Panc1 (cell line): Measurements from ENCODE around the gene SDK1. TPM values are rescaled to one million over a fixed set of nuclear protein-coding genes. Genes with fewer than 3 reads are reported as not detected.

Source experiments
- ATAC-seq: fragments of 200-7000 bp; cut with Tn5 transposase; 2 replicates; pipeline ENCODE4 v1.9.1; 2020; ENCODE audit warnings: mild to moderate bottlenecking, moderate library complexity
- BruUV-seq: library from RNA; stranded (reverse); fragments of 400-500 nt; replicated peaks from 2 replicates; lab custom pipeline; 2021; lab: Mats Ljungman, UMichigan
- CTCF ChIA-PET: fragments of 300-600 bp; sonication (Branson Sonifier 250); formaldehyde crosslinking; loops from one replicate; lab custom pipeline; 2022; ENCODE audit warnings: antibody characterized with exemption; lab: Charles Lee
- POLR2A ChIA-PET: fragments of 300-600 bp; sonication (Branson Sonifier 250); formaldehyde crosslinking; loops from one replicate; lab custom pipeline; 2022; ENCODE audit warnings: antibody characterized with exemption; lab: Charles Lee
- DNase-seq: peaks from one replicate; pipeline ENCODE4 v3.0.0-alpha.2; 2010; ENCODE audit warnings: low read depth, low spot score
- H3K27ac ChIP-seq: 2 replicates; pipeline ENCODE4 v1.5.1; 2011; ENCODE audit warnings: mild to moderate bottlenecking, low read length, inconsistent platforms
- H3K27me3 ChIP-seq: fragments of 200-500 bp; sonication (Bioruptor generic); 2 replicates; pipeline ENCODE4 v1.6.0; 2014; ENCODE audit warnings: low read length, inconsistent platforms; ENCODE audit not compliant: control insufficient read depth, insufficient read depth
- H3K36me3 ChIP-seq: fragments of 200-500 bp; sonication (Bioruptor generic); 2 replicates; pipeline ENCODE4 v1.5.1; 2014; ENCODE audit warnings: inconsistent platforms, mild to moderate bottlenecking, low read length, moderate library complexity; ENCODE audit not compliant: control insufficient read depth, insufficient read depth
- H3K4me1 ChIP-seq: 2 replicates; pipeline ENCODE4 v1.5.1; 2011; ENCODE audit warnings: inconsistent platforms, mild to moderate bottlenecking, low read length, moderate library complexity; ENCODE audit not compliant: control insufficient read depth, insufficient read depth
- H3K4me3 ChIP-seq, 2 experiments: 2 replicates each; pipeline ENCODE4 v1.5.1; 2011 to 2012; ENCODE audit warnings: low read depth in 2 of 2, low read length in 2 of 2, mild to moderate bottlenecking in 2 of 2, inconsistent platforms in 1 of 2, moderate library complexity in 1 of 2
- H3K9me3 ChIP-seq: fragments of 200-500 bp; sonication (Bioruptor generic); 2 replicates; pipeline ENCODE4 v1.5.1; 2014; ENCODE audit warnings: low read depth, mild to moderate bottlenecking, inconsistent platforms, low read length, moderate library complexity; ENCODE audit not compliant: control insufficient read depth, insufficient read depth
- POLR2AphosphoS5 ChIP-seq: IDR thresholded peaks from 2 replicates; pipeline ENCODE4 v1.6.1; 2012; ENCODE audit warnings: mild to moderate bottlenecking, low read depth, low read length, moderate library complexity
- SIN3A ChIP-seq: IDR thresholded peaks from 2 replicates; pipeline ENCODE4 v1.6.1; 2012; ENCODE audit warnings: low read depth, mild to moderate bottlenecking, low read length, moderate library complexity, borderline replicate concordance; ENCODE audit not compliant: insufficient read depth
- TCF7L2 ChIP-seq: IDR thresholded peaks from 2 replicates; pipeline ENCODE4 v1.6.1; 2011; ENCODE audit warnings: mild to moderate bottlenecking, low read depth, low read length, inconsistent platforms
- in situ Hi-C: cut with HindIII; loops from 2 replicates; pipeline ENCODE4 v1.10.0; 2016; ENCODE audit warnings: low sequenced_read_pairs, low pct_unique_long_range_greater_than_20kb
- intact Hi-C: fragments of 100-400 bp; cut with micrococcal nuclease; formaldehyde crosslinking; loops from one replicate; pipeline ENCODE4 v1.10.0; 2022; ENCODE audit not compliant: unreplicated experiment
- total RNA-seq: library from RNA; stranded (reverse); gene quantifications from one replicate; pipeline ENCODE4 v1.2.1, GENCODE V29; 2021; ENCODE audit not compliant: unreplicated experiment
- TF ChIP-seq, protein P1 (sequence below), 2 experiments: IDR thresholded peaks; 2 replicates each; pipeline ENCODE4 v1.6.1; 2011 to 2012; ENCODE audit warnings: low read depth in 2 of 2, control low read depth in 1 of 2, low read length in 1 of 2, mild to moderate bottlenecking in 1 of 2, moderate library complexity in 1 of 2; ENCODE audit not compliant: insufficient read depth in 1 of 2
- TF ChIP-seq, protein P2 (sequence below): fragments of 450-650 bp; IDR thresholded peaks from 2 replicates; pipeline ENCODE4 v1.5.1; 2017; ENCODE audit warnings: mild to moderate bottlenecking

Gene SDK1
- total RNA-seq, 1 experiment from 2014 or later = 47.4 TPM

GRCh38 chr7:4208586-4208985 lies 907.5 kb downstream of the SDK1 start:
- intact Hi-C loops (no loop called here), in situ Hi-C loops (no loop called here)
- Histone ChIP-seq H3K9me3 (no peaks in the 10 kb centered on the region), H3K4me3 (no peak overlapping the region), H3K36me3 (no peaks in the 10 kb centered on the region), H3K4me1 (no peaks in the 10 kb centered on the region), H3K27ac (no peak overlapping the region), H3K27me3 (no peaks in the 10 kb centered on the region)
- no peak for ATAC-seq
- ChIA-PET POLR2A (no interaction called here), CTCF (no interaction called here)
- DNase-seq = no peak
- TF ChIP-seq SIN3A = no peak
- TF ChIP-seq, protein P1, sequence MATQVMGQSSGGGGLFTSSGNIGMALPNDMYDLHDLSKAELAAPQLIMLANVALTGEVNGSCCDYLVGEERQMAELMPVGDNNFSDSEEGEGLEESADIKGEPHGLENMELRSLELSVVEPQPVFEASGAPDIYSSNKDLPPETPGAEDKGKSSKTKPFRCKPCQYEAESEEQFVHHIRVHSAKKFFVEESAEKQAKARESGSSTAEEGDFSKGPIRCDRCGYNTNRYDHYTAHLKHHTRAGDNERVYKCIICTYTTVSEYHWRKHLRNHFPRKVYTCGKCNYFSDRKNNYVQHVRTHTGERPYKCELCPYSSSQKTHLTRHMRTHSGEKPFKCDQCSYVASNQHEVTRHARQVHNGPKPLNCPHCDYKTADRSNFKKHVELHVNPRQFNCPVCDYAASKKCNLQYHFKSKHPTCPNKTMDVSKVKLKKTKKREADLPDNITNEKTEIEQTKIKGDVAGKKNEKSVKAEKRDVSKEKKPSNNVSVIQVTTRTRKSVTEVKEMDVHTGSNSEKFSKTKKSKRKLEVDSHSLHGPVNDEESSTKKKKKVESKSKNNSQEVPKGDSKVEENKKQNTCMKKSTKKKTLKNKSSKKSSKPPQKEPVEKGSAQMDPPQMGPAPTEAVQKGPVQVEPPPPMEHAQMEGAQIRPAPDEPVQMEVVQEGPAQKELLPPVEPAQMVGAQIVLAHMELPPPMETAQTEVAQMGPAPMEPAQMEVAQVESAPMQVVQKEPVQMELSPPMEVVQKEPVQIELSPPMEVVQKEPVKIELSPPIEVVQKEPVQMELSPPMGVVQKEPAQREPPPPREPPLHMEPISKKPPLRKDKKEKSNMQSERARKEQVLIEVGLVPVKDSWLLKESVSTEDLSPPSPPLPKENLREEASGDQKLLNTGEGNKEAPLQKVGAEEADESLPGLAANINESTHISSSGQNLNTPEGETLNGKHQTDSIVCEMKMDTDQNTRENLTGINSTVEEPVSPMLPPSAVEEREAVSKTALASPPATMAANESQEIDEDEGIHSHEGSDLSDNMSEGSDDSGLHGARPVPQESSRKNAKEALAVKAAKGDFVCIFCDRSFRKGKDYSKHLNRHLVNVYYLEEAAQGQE (IDR thresholded peaks at IDR 0.05; ENCODE audit: insufficient read depth in 1 of 2, low read depth in 2 of 2, low read length in 1 of 2) = no peak
- no TSS peak for BruUV-seq

DNA sequence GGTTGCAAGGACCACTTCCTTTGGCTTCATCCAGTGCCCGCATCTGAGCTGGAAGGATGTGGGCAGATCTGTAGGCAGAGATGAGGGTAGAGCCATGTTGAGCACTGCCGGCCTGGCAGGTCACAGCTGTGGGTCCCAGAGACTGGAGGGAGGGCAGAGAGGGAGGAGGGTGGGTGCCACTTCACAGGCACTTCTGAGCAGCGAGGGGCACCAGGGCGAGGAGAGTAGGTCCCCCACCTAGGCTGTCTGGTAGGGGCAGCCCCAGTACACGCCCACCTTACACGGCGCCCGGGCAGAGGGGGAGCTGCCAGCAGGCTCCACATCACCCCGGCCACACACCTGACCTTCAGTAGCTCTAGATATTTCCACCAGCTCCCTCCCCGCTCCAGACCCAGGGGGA lies 908.1 kb downstream of the SDK1 start:
- Histone ChIP-seq H3K9me3 (no peaks in the 10 kb centered on the region), H3K27me3 (no peaks in the 10 kb centered on the region), H3K36me3 (no peaks in the 10 kb centered on the region), H3K27ac (no peak overlapping the region), H3K4me3 (no peak overlapping the region), H3K4me1 (no peaks in the 10 kb centered on the region)
- ChIA-PET CTCF (no interaction called here), POLR2A (interaction anchor here (0.6 kb wide), 1 partner anchor 191 kb away, joined by 3 read pairs; no protein-coding TSS in a partner anchor)
- in situ Hi-C loops = no loop called here
- TF ChIP-seq POLR2AphosphoS5 (no peak), TCF7L2 (no peak), SIN3A (no peak)
- TF ChIP-seq, protein P2, sequence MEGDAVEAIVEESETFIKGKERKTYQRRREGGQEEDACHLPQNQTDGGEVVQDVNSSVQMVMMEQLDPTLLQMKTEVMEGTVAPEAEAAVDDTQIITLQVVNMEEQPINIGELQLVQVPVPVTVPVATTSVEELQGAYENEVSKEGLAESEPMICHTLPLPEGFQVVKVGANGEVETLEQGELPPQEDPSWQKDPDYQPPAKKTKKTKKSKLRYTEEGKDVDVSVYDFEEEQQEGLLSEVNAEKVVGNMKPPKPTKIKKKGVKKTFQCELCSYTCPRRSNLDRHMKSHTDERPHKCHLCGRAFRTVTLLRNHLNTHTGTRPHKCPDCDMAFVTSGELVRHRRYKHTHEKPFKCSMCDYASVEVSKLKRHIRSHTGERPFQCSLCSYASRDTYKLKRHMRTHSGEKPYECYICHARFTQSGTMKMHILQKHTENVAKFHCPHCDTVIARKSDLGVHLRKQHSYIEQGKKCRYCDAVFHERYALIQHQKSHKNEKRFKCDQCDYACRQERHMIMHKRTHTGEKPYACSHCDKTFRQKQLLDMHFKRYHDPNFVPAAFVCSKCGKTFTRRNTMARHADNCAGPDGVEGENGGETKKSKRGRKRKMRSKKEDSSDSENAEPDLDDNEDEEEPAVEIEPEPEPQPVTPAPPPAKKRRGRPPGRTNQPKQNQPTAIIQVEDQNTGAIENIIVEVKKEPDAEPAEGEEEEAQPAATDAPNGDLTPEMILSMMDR = no peak
- TF ChIP-seq, protein P1 (IDR thresholded peaks at IDR 0.05; ENCODE audit: insufficient read depth in 1 of 2, low read depth in 2 of 2, low read length in 1 of 2) = no peak
- no TSS peak for BruUV-seq
- no peak for ATAC-seq
- intact Hi-C loops = no loop called here
- no peak for DNase-seq
